Mucosa of gallbladder (tissue), 1 donor: ENCODE results near the gene CHST11. TPM values are rescaled to one million over a fixed set of nuclear protein-coding genes. Genes with fewer than 3 reads are reported as not detected.

Experiments used
- DNase-seq: peaks from one replicate; pipeline ENCODE4 v3.0.0-alpha.2; 2020; ENCODE audit warnings: low spot score
- total RNA-seq: library from RNA; stranded (reverse); gene quantifications from one replicate; pipeline ENCODE4 v1.2.1, GENCODE V29; 2021
- donor health status: DM: no; HTN: no; CAD: no.

Gene CHST11
- total RNA-seq, 1 donor from 2014 or later: 16.7 TPM

- no peak for DNase-seq
These were observed 304.3 kb downstream of the CHST11 start for GRCh38 chr12:104761091-104761490.

GRCh38 chr12:104761611-104762010, 304.9 kb downstream of the CHST11 start:
- no peak for DNase-seq

- no peak for DNase-seq
These were observed 306.5 kb downstream of the CHST11 start for GRCh38 chr12:104763168-104763805.

- DNase-seq: no peak
These were observed 307.7 kb downstream of the CHST11 start for GRCh38 chr12:104764225-104765091.

- no peak for DNase-seq
These were observed 310.5 kb downstream of the CHST11 start for GRCh38 chr12:104767261-104767660.

- no peak for DNase-seq
These were observed 311.3 kb downstream of the CHST11 start for GRCh38 chr12:104768033-104768432.

GRCh38 chr12:104769144-104769561, 312.4 kb downstream of the CHST11 start:
- DNase-seq: no peak

- DNase-seq: no peak
These were observed 315.6 kb downstream of the CHST11 start for GRCh38 chr12:104772336-104772735.

- DNase-seq: no peak
These were observed 319.0 kb downstream of the CHST11 start for GRCh38 chr12:104775731-104776231.

- DNase-seq: no peak
These were observed 322.4 kb downstream of the CHST11 start for GRCh38 chr12:104779134-104779533.

GRCh38 chr12:104782296-104782695, 325.5 kb downstream of the CHST11 start:
- no peak for DNase-seq

- DNase-seq: no peak
These were observed 327.8 kb downstream of the CHST11 start for GRCh38 chr12:104784592-104784991.

- DNase-seq: no peak
These were observed 329.1 kb downstream of the CHST11 start for GRCh38 chr12:104785886-104786285.

GRCh38 chr12:104786352-104786751, 329.6 kb downstream of the CHST11 start:
- no peak for DNase-seq

- DNase-seq: no peak
These were observed 332.1 kb downstream of the CHST11 start for GRCh38 chr12:104788840-104789271.

- peak; percentile 31 for DNase-seq
These were observed 333.8 kb downstream of the CHST11 start for GRCh38 chr12:104790296-104791125.

- DNase-seq: peak; percentile 59
These were observed 335.8 kb downstream of the CHST11 start for GRCh38 chr12:104792570-104792969.

- DNase-seq: peak; percentile 29
These were observed 336.5 kb downstream of the CHST11 start for GRCh38 chr12:104793285-104793684.

GRCh38 chr12:104793968-104794367, 337.2 kb downstream of the CHST11 start:
- no peak for DNase-seq

- no peak for DNase-seq
These were observed 339.7 kb downstream of the CHST11 start for GRCh38 chr12:104796475-104796862.

- DNase-seq: no peak
These were observed 342.7 kb downstream of the CHST11 start for GRCh38 chr12:104799458-104799857.

- DNase-seq: no peak
These were observed 344.3 kb downstream of the CHST11 start for GRCh38 chr12:104801005-104801404.
